HG03558 (cell line): ENCODE measurements around the gene PDCL3.

Experiments
- ATAC-seq: cut with Tn5 transposase; IDR thresholded peaks from one replicate; pipeline ENCODE4 v1.9.1; 2021; ENCODE audit warnings: moderate number of reproducible peaks; ENCODE audit not compliant: unreplicated experiment; ENCODE audit errors: extremely low read depth

Gene PDCL3

GRCh38 chr2:100562613-100563406, at the start of gene PDCL3:
Gene PDCL3, plus strand, starts transcription at chr2:100562993. Its CDS starts 75 bp downstream, at chr2:100563068.
- ATAC-seq, result peak; percentile 84

GRCh38 chr2:100513650-100514049, 49.1 kb upstream of the PDCL3 start:
- ATAC-seq, result no peak

- no peak for ATAC-seq
Measured at GRCh38 chr2:100517556-100517955, 45.2 kb upstream of the PDCL3 start.

- ATAC-seq, result no peak
Measured at GRCh38 chr2:100518801-100519200, 44.0 kb upstream of the PDCL3 start.

GRCh38 chr2:100520224-100520623, 42.6 kb upstream of the PDCL3 start:
- ATAC-seq, result no peak

GRCh38 chr2:100522430-100522829, 40.4 kb upstream of the PDCL3 start:
- ATAC-seq, result no peak

- no peak for ATAC-seq
Measured at GRCh38 chr2:100524331-100524730, 38.5 kb upstream of the PDCL3 start.

GRCh38 chr2:100526868-100527267, 35.9 kb upstream of the PDCL3 start:
- no peak for ATAC-seq

- ATAC-seq, result no peak
Measured at GRCh38 chr2:100527440-100528015, 35.3 kb upstream of the PDCL3 start.

GRCh38 chr2:100529176-100529575, 33.6 kb upstream of the PDCL3 start:
- no peak for ATAC-seq

GRCh38 chr2:100529900-100530299, 32.9 kb upstream of the PDCL3 start:
- ATAC-seq, result no peak

GRCh38 chr2:100535855-100536254, 26.9 kb upstream of the PDCL3 start:
- ATAC-seq, result no peak

GRCh38 chr2:100537918-100538317, 24.9 kb upstream of the PDCL3 start:
- ATAC-seq, result no peak

GRCh38 chr2:100539221-100539620, 23.6 kb upstream of the PDCL3 start:
- ATAC-seq, result no peak

GRCh38 chr2:100541404-100541803, 21.4 kb upstream of the PDCL3 start:
- no peak for ATAC-seq

GRCh38 chr2:100542418-100542817, 20.4 kb upstream of the PDCL3 start:
- ATAC-seq, result no peak

GRCh38 chr2:100544911-100545596, 17.7 kb upstream of the PDCL3 start:
- no peak for ATAC-seq

- ATAC-seq, result no peak
Measured at GRCh38 chr2:100546469-100546868, 16.3 kb upstream of the PDCL3 start.

GRCh38 chr2:100548771-100549170, 14.0 kb upstream of the PDCL3 start:
- ATAC-seq, result no peak

- no peak for ATAC-seq
Measured at GRCh38 chr2:100551303-100551702, 11.5 kb upstream of the PDCL3 start.

- ATAC-seq, result no peak
Measured at GRCh38 chr2:100554798-100555407, 7.9 kb upstream of the PDCL3 start.
